GM18868 (cell line): ENCODE measurements around the gene PERCC1.

ENCODE experiments used
- ATAC-seq: cut with Tn5 transposase; IDR thresholded peaks from one replicate; pipeline ENCODE4 v1.9.1; 2021; ENCODE audit warnings: mild to moderate bottlenecking, moderate library complexity; ENCODE audit not compliant: unreplicated experiment

The PERCC1 gene

DNA sequence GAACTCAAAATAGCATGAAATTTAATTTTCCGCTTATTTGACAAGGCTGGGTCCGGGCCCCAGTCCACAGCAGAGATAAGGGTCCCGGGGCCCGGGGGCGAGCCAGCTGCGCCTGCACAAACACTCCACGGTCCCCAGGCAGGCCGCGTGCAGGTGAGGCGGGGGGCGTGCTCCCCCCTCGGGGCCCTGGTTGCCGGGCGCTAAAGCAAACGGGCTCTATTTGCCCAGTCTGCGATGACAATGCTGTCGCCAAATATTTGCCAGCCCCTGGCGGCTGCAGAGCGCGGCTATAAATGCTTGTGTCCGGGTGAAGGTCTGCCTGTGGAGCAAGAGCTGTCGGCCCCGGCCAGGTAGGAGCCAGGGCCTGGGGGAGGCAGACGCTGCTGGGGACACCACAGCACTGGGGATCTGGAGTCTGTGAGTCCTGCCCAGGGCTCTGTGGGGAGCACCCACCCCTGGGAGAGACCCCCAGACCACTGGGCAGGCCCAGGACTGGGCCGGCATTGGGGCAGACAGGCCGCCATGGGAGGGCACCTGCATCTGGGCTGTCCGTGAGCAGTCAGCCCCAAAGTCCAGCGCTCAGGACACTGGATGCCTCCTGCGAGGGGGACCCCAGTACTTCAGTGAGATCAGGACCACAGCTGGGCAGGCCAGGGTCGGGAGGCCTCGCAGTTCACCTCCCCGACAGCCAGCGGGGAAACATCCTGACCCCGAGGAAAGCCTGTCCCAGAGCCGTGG lies at the start of gene PERCC1:
Gene PERCC1 (plus strand): TSS at position 320 of the 738 bp plus-strand sequence. CDS start 1,516 bp downstream, outside the sequence.
- no peak for ATAC-seq

DNA sequence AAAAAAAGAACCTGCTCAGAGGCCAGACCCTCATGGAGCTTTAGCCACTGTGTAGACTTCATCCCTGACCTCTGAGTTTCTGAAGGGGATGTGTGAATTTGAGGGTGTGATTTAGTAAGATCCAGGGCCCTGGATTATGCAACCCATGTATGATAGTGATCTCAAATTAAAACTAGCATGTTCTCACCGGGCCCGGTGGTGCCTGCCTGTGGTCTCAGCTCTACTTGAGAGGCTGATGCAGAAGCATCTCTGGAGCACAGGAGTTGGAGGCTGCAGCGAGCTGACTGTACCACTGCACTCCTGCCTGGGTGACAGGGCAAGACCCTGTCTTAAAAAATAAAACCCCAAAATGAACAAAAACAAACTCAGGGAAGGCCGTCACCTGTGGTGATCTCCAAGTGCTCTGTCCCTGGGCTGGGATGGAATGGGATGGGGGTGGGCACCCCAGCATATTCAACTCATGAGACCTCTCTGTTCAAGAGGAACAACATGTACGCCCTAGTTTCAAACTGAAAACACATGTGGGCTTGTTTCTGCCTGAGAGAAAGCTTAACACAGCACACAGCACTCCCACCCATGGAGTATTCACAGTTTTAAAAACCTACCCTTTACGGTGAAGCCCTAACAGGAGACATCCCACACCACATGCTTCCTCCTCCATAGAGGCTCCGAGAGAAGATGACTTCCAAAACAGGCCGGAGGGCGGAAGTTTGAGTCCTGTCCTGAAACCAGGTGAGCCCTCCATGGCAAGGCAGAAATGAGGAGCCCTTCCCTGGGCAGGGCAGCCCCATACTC lies 49.1 kb upstream of the PERCC1 start:
- ATAC-seq, result no peak

DNA sequence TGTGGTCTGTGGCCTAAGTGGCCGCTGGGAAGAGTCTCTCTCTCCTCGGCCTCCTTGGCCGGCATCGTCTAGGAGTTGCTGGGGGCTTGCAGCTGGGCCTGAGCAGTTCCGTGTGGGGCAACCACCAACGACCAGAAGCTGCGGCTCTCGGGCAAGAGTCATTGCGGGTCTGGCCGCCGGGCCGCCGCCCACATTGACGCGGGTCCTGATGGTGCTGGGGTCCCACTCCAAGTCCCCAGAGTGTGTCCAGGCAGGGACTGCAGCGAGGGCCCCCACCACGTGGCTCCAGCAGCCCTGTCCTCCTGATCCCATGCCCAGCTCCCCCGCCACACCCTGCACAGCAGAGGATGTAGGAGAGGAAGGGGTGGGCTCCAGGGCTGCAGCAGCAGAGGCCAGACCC lies 47.3 kb upstream of the PERCC1 start:
- ATAC-seq, result no peak

DNA sequence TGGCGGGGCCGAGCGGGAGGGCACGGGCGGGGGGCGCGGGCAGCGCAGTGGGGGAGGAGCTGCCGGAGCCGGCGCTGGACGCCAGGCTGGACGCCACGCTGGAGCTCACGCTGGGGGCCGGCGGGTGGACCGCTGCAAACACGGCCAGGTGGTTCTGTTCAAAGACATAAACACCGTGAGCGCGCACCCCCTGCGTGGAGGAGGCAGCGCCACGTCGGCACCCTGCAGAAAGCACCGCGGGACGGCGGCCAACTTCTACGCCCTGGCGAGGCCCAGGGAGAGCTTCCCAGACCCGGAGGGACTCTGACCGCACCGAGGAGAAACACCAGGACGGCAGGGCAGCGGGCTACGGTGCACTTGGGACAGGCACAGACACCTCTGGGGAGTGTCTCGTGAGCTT lies 45.6 kb upstream of the PERCC1 start:
- no peak for ATAC-seq

DNA sequence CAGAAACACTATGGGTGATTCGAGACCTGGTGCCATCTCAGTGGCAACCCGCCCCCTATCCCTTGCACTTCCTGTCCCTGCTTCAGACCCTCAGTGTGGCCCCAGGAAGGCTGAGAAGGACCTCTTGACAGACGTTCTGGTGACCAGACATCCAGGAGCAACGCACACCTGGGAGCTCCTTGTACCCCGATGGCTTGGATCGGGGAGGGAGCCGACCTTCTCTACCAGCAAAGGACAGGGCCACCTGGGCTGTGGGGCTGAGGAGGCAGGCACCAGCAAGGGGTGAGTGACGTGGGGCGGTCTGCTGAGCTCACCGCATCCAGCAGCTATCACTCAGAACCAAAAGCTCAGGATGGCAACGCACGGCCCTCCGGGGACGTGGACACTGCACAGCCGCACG lies 43.5 kb upstream of the PERCC1 start:
- no peak for ATAC-seq

DNA sequence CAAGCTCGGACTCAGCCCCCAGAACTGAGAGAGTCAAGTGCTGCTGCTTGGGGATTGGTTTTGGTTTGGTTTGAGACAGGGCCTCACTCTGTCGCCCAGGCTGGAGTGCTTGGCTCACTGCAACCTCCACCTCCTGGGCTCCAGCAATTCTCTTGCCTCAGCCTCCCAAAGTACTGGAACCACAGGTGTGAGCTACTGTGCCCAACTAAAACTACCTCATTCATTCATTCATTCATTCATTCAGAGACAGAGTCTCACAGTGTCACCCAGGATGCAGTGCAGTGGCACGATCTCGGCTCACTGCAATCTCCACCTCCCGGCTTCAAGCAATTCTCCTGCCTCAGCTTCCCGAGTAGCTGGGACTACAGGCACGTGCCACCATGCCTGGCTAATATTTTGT lies 41.1 kb upstream of the PERCC1 start:
- ATAC-seq, result no peak

DNA sequence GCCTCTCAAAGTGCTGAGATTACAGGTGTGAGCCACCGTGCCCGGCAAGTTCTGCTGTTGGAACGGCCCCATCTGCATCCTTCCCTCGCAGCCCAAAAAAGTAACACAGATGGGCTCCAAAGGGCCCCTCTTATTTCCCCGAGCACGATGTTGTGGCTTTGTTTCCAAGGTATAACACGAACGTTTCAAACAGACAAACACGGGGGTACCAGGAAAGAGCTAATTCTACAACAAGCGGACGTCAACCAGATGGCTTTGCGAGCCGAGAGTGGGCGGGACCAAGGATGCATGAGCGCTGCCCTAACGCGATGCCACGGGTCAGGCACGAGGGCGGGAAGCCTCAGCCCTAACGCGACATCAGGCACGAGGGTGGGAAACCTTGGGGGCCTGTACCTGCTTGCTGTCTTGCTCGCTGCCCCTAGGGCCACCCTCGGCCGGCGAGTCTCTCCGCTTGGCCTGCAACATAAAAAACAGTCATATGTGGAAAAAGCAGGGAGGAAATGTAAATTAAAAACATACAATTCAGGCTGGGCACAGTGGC lies 40.6 kb upstream of the PERCC1 start:
- ATAC-seq, result no peak

DNA sequence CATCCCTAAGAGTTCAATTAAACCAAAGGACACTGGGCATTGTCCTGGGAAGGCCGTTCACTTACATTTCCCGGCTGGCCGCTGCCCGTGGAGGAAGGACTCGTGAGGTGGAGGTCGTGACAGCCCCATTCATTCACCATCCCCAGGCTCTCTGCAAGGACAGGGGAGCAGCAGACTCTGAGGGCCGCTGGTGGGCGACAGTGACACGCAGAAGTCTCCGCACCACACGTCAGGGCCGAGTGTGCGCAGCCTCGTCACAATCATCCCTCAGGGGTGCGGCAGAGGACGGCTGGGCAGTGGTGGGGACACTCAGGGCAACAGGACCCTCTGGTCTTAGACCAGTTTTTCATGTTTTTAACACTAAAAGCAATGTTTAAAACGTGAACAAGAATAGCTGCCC lies 38.1 kb upstream of the PERCC1 start:
- no peak for ATAC-seq

DNA sequence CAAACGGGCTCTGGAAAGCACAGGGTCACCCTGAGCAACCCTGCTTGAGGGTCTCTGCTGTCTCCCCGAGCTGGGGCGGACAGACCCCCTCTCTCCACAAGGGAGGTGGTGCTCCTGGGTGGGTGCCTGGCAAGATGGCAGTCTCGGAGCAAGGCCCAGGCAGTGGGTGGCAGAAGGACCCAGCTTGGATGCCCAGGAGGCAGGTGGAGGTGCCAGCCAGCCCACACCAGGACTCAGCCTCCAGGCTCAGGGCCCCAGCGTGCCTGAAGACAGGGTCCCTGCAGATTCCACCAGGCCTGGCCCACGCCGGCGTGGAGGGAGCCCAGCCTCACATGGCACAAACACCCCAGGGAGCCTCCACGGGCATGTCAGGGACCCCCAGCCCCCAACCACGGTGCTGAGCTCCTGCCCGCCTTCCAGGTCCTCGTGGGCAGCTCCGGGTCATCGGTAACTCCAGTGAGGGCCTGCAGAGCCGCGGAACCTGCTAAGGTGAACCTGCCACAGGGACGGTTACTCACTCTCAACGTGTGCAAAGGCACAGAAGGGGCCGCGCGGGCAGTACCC lies 37.2 kb upstream of the PERCC1 start:
- no peak for ATAC-seq

DNA sequence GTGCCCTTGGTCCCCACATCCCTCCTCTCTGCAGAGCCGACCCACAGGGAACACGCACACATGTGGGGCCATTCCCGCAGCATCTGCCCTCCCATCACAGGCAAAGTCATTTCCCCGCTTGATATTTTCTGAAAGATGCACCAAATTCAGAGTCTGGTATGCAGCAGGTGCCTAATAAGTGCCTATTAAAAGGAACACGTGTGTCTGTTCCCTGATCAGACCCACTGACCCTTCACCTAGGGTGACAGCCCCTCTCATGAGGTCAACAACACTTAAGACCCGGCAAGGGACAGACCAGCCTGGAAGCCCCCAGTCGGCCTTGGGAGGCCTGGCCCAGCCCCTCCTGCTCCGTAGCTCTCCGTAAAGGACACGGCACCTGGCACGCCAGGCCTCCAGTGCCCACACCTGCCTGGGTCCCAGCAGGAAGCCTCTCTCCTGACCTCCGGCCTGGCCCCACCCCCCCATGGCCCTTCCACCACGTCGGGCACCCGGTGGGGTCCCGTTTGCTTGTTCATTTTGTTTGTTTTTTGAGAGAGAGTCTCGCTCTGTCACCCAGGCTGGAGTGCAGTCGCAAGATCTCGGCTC lies 36.4 kb upstream of the PERCC1 start:
- no peak for ATAC-seq

DNA sequence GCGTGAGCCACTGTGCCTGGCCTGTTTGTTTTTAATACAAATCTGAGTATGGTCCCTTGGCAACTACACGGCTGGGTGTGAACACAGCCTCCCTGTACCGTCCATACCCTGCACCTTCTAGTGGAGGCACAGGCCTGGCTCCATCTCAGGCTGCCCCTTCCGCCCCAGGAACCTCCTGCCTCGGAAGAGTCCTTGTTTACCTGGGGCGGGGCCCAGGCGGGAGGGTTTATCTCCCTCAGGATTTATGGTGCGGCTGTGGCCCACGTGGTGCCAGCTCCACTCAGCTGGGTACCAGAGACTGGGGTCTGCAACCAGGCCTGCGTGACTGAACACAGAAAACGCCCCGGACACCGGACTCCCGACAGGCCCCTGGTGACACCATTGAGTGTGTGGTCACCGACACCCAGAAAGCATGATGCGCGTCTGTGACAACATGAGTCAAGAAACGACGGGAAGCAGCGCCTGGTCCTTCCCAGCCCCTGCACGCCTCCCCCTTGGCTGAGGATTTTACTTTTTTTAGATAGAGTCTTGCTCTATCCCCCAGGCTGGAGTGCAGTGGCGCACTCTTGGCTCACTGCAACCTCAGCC lies 35.3 kb upstream of the PERCC1 start:
- no peak for ATAC-seq

DNA sequence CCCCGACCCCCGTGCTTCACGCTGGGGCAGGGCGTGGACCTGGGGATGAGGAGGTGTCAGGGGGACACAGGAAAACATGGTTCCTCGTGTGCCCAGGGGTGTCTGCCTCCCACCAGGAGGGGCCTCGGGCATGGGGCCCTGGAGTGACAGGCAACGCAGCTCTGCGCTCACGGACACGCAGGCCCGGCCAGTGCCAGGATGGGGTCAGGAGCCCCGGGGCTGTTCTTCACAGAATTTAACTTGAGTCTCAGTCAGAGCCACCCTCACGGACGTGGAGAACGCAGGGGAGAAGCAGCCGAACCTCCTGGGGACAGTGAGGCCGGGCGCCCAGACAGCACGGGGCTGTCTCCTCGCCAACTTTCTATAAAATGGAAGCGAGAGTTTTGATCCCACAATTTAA lies 33.1 kb upstream of the PERCC1 start:
- ATAC-seq, result no peak

DNA sequence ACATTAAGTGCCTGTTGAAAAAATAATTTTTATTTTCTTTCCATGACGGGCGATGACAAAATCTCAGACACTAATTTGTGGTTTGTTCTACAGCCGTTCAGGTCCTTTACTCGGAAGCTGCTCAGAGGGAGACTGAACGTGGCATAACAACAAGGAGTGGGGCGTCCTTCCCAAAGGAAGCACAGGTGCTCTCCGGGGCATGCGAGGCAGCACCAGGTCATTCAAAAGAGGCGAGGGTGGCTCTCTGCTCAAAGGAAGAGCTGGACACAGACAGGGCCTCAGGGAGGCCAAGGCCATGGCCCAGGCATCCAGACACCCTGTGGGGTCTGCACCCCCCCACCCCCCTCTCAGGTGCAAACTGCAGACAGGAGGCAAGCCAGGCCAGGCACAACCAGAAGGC lies 32.5 kb upstream of the PERCC1 start:
- ATAC-seq, result no peak

DNA sequence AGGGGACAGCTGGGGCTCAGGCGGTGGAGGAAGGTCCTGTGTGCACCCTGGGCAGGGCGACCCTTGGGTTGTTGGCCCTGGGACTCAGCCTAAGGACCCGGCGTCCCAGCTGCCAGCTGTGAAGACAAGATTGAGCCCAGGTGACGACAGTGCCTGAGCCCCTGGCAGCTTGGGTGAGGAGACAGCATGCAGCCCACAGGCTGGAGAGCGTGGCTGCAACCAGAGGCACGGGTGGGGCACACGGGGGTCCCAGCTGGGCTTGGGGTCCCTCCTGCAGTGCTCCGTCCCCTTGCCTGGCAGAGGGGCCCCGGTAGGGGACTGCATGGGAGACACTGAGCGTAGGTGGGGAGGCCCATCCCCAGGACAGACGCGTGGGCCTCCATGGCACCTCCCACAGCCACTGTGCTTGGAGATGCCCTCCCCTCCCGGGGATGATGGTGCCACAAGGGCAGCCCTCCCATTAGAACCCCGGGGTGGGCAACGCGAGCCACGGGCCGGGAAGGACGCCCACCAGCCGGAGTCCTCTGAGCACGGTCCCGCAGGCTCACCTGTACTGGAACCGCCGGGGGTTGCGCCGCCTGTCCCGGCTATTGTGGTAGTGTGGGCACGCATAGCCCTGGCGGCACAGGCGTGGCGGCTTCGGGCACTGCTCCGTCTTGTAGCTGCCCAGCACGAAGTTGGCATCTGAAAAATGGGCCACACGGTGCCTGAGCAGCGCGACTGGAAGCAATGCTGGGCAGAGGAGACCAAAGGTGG lies 31.9 kb upstream of the PERCC1 start:
- no peak for ATAC-seq

DNA sequence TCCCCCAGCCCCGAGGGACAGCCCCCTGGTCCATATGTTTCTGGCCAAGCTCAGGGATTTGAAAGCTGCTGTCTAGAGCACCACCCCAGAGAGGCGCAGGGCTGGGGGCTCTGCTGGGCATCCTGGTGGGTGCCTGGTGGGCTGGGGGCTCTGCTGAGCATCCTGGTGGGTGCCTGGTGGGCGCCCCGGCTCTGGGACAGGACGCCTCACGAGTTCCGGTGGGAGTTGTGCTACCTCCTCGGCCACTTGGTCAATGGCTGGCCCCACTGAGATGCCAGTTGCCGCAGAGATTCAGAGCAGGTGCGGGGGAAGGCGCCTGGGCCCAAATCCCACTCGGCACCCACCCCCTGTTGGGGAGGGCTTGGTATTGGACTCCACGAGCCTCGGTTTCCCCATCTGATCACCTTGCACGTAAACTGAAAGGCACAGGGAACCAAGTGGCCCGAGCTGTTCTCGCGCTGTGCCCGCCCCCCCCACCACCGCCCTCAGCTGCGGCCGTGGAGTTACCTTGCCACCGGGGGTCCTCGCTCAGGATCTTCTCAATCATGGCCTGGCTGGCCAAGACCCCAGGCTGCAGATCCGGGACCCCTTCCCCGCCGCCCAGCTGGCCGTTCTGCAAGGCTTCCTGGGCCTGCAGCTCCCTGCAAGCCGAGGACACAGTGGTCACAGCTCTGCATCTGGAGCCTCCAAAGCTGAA lies 29.7 kb upstream of the PERCC1 start:
- ATAC-seq, result no peak

DNA sequence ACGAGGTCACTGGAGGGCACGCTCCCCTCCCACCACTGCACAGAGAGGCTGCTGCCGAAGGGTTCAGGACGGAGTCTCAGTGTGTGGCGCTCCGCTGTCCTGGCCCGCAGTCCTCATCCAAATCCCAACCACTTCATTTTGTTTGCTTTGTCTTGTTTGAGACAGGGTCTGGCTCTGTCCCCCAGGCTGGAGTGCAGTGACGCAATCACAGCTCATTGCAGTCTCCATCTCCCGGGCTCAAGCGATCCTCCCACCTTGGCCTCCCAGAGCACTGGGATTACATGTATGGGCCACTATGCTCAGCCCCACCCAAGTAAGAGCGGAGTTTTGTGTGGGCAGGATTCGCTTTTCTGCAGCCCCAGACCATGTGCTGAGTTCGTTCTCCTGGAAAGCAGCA lies 29.1 kb upstream of the PERCC1 start:
- no peak for ATAC-seq

DNA sequence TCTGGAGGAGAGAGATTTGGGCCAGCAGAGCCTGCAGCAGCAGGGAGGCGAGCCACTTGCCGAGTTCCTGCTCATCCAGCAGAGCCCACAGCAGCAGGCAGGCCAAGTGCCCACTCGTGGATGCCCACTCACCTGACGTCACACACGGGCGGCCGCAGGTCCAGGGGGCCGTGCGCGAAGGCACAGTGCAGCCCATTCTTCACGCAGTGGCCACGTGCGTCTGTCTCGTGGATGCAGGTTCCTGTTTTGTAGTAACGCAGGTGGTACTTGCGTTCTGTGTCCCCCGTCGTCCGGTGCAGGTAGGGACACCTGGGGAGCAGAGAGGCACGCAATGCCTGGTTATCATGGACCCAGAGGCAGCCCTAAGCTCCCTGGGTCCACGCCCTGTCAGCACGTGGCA lies 27.8 kb upstream of the PERCC1 start:
- ATAC-seq, result no peak

DNA sequence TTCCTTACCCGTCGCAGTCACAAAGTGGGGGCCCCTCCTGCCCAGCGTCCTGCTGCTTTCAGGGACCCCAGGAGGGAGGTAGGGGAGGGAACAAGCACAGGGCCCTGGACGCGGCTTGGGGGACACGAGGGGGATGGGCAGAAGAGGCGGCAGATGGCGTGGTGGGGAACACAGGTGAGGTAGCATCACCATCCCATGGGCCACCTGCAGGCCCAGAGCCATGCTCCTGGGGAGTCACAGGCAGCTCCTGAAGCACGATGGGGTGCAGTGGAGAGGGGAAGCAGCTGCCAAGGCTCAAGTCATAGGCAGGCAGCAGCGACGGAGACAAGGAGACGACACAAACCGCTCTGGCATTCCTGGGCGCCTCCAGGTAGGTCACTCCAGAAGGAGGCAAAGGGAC lies 27.1 kb upstream of the PERCC1 start:
- no peak for ATAC-seq

DNA sequence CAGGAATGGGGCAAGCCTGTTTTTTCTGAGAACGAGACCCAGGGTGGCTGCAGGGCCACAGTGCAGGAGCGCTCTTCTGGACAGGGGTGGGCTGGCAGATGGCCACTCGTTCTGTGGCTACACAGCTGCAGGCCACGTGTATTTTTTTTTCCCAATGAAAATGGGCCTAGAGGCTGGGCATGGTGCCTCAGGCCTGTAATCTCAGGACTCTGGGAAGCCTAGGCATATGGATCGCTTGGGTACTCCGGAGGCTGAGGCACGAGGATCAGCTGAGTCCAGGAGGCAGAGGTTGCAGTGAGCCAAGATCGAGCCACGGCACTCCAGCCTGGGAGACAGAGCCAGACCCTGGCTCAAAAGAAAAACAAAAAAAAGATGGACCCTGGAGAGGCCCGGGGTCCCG lies 23.1 kb upstream of the PERCC1 start:
- ATAC-seq, result no peak
